Subcutaneous adipose tissue (tissue), 4 donors: ENCODE results near the gene COL25A1. TPM values are rescaled to one million over a fixed set of nuclear protein-coding genes. Genes with fewer than 3 reads are reported as not detected.

ENCODE experiments used
- total RNA-seq, 4 donors: library from RNA; depleted of rRNA; stranded (reverse); fragments of >200 nt; gene quantifications; one replicate each; pipeline ENCODE4 v1.1.0, GENCODE V29; 2016
- TF ChIP-seq, protein P1 (sequence below): fragments of 450-650 bp; IDR thresholded peaks from one replicate; pipeline ENCODE4 v1.5.1; 2016; ENCODE audit warnings: low read depth, mild to moderate bottlenecking, control low read depth, antibody characterized with exemption, moderate library complexity

Gene COL25A1
- total RNA-seq, 4 donors from 2014 or later, result 4.9 to 12.9 (median 10.1) TPM

DNA sequence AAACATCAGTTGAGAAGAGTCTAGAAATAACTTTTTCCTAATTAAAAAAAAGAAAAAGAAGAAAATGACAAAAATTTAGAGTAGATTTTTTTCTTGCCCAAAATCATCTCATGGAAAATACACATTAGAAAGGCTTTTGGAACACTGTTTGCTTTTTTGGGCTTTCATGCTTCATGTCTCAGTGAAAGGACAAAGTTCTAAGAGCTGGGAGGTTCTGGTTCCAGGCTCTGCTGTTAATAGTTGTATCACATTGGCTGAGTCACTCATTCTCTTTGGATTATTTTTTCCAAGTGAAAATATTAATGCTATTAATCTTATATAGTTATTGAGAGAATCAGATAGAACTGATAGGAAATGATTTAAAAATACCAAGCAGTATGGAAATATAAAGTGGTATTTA lies 506.7 kb downstream of the COL25A1 start:
- TF ChIP-seq, protein P1, sequence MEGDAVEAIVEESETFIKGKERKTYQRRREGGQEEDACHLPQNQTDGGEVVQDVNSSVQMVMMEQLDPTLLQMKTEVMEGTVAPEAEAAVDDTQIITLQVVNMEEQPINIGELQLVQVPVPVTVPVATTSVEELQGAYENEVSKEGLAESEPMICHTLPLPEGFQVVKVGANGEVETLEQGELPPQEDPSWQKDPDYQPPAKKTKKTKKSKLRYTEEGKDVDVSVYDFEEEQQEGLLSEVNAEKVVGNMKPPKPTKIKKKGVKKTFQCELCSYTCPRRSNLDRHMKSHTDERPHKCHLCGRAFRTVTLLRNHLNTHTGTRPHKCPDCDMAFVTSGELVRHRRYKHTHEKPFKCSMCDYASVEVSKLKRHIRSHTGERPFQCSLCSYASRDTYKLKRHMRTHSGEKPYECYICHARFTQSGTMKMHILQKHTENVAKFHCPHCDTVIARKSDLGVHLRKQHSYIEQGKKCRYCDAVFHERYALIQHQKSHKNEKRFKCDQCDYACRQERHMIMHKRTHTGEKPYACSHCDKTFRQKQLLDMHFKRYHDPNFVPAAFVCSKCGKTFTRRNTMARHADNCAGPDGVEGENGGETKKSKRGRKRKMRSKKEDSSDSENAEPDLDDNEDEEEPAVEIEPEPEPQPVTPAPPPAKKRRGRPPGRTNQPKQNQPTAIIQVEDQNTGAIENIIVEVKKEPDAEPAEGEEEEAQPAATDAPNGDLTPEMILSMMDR, result no peak

DNA sequence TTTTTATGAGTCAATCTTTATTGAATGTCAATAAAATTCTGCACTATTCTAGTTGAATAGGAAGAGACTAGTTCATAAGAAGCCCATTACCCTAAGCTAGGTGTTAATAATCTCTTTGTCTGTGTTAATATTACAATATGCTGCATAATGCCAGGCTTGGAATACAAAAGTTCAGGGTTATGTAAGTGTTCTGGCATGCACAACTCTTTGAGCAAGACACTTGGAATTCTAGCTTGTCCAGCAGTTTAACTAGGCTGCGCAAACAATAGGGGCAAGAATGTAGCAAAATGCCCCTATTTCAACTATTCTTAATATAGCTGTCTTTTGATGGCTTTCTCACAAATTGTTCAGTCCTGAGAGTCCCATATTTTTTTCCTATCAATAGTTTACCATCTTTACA lies 508.3 kb downstream of the COL25A1 start:
- TF ChIP-seq, protein P1, result no peak

DNA sequence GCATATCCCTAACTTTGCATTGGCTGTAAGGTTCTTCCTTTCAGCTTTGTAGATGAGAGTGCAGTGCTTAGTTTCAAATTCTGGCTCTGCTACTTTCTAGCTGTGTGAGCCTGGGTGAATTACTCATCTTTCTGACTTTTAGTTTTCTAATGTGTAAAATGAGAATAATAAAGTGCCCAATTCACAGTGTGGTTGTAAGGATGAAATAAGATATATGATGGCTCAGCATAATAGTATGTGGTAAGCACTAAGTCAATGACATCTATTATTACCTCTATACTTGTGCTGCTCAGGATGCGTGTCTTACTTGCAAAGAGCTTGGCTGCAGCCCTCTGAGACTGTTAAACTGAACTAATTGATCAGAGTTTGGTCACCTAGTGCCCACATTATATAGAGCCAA lies 509.0 kb downstream of the COL25A1 start:
- TF ChIP-seq, protein P1, result no peak

DNA sequence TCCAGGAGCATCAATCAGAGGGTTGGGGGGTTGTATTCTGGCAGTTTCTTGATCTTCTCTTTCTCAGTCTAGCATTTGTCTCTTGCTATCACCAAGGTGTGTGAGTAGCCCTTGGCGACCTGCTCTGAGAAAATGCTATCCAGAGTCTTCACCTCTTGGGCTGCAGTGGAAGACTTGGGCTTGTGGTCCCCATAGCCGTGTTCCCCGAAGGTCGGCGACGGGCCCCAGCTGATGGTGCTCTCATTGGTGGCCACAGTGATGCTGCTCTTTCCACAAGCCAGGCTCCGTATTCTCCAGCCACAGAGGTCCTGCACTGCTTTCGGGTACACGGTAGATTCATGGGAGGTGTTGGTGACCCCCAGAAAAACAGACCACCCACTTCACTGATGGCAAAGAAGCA lies 513.7 kb downstream of the COL25A1 start:
- TF ChIP-seq, protein P1, result no peak

DNA sequence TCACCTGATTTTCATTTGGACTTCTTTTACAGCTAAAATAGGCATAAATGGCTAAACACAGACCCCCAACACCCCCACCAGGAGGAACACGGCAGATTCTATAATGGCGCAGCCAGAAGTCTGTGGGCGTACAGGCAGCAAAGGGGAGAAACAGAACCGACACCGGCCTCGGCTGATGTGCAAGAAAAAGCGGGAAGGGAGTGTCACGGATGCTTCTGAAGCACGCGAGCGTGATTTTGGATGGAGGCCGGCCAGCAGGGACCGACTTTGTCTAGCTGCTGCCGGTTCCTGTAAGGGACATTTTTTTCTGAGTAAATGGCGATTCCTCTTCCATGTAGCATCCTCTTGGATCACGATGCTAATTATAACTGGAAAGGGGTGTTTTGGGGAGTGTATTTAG lies 514.7 kb downstream of the COL25A1 start:
- TF ChIP-seq, protein P1, result no peak

DNA sequence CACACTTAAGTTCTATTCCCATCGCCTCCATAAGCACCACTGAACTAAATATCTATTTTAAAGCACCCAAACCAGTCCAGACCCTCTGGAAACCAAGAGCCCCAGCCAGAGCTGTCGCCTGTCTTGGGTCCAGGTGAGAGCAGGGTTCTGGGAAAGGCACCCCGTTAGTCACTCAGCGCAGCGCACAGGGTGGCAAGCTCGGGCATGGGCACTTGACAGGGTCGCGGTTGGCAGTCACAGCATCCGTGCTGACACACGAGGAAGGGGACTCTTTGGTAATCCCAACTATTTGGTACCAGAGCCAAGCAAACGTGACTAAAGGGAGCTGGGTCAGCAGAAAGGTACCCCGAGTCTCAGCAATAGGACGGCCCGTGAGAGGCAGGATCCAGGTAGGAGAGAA lies 515.4 kb downstream of the COL25A1 start:
- TF ChIP-seq, protein P1, result no peak

DNA sequence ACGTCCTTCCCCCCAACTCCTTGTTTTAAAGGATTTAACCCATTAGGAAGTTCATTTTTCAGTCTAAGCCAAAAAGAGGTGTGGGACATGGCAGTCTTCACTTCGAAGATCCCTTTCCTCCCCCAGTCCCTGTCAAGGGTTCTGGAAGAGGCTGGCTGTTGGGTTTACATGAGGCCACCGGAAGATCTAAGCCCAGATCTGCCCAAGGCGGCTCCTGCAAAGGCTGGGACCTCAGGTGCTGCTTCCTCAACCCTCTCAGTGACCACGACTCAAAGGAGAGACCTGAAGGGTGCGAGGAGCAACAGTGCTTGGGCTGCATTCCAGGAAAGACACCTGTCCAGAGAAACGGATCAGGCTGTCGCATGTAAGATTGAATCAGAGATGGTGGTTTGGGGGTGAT lies 516.1 kb downstream of the COL25A1 start:
- TF ChIP-seq, protein P1, result no peak
